GM23248 (cell line): ENCODE measurements around the gene GAS7.

Experiments used
- EZH2 ChIP-seq: fragments of 200-600 bp; sonication (generic); IDR thresholded peaks from 2 replicates; pipeline ENCODE4 v1.6.1; 2018; ENCODE audit warnings: antibody characterized with exemption, mild to moderate bottlenecking; ENCODE audit not compliant: insufficient read depth, poor library complexity, severe bottlenecking
- EZH2phosphoT487 ChIP-seq: fragments of 200-600 bp; sonication (generic); IDR thresholded peaks from 2 replicates; pipeline ENCODE4 v1.6.1; 2018; ENCODE audit warnings: antibody characterized with exemption, moderate library complexity, mild to moderate bottlenecking, low read depth; ENCODE audit not compliant: insufficient read depth

DNA sequence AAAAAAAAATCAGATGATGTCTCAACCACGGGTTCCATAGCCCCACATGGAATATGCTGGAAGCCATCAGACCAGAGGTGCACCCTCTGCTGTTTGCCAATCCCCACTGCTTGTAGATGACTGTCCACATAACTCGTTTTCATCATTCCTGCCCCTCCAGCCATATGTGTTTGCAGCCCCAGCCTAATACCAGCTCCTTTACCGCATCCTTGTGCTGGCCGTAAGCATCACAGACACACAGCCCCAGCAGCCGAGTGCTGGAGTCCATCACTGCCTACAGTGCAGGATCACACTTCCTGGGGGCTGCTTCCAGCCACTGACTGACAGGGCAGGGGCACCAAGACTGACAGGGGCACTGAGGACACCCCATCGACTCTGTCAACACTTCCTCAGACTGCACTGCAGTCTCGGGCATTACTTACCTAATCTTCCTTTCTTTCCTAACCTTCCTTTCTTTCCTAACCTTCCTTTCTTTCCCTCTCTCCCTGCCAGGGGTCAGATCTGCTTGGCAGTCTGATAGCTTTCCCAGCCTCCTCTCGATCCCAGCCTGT lies 298.3 kb downstream of the GAS7 start:
- TF ChIP-seq EZH2: no peak
- no peak for TF ChIP-seq EZH2phosphoT487
